H1 (cell line): ENCODE measurements around the gene KANSL1. TPM values are rescaled to one million over a fixed set of nuclear protein-coding genes. Genes with fewer than 3 reads are reported as not detected.

Source experiments
- CTCF ChIA-PET: fragments of 300-600 bp; sonication (Branson Sonifier 250); formaldehyde crosslinking; loops from one replicate; lab custom pipeline; 2021; ENCODE audit not compliant: partially characterized antibody; lab: Charles Lee
- POLR2A ChIA-PET: fragments of 300-600 bp; sonication (Branson Sonifier 250); formaldehyde crosslinking; loops from one replicate; lab custom pipeline; 2021; ENCODE audit warnings: inconsistent platforms; ENCODE audit not compliant: partially characterized antibody; lab: Charles Lee
- DNase-seq, 2 experiments: peaks; one replicate each; pipeline versions ENCODE4 v3.0.0 to v3.0.0-alpha.2; 2010 to 2022; ENCODE audit warnings: low spot score in 2 of 2, low read depth in 1 of 2, mixed read lengths in 1 of 2
- FAIRE-seq: peaks from 2 replicates; lab custom pipeline; 2011; peaks lifted over from hg19 to GRCh38; lab: Jason Lieb, UNC
- H2AFZ ChIP-seq: 2 replicates; pipeline ENCODE4 v1.8.1; 2012; ENCODE audit warnings: low read length, inconsistent platforms
- H2AK5ac ChIP-seq: 2 replicates; pipeline ENCODE4 v1.6.1; 2013; ENCODE audit warnings: low read depth, low read length
- H2BK120ac ChIP-seq: replicated peaks from 2 replicates; pipeline ENCODE3; 2013; ENCODE audit warnings: low read depth, low read length, inconsistent platforms
- H2BK12ac ChIP-seq: 2 replicates; pipeline ENCODE4 v1.6.1; 2013; ENCODE audit warnings: low read depth, low read length
- H2BK15ac ChIP-seq: 2 replicates; pipeline ENCODE4 v1.6.1; 2013; ENCODE audit warnings: low read length
- H2BK20ac ChIP-seq: 2 replicates; pipeline ENCODE4 v1.6.1; 2013; ENCODE audit warnings: low read length
- H2BK5ac ChIP-seq: 2 replicates; pipeline ENCODE4 v1.6.1; 2013; ENCODE audit warnings: low read depth, low read length
- H3K14ac ChIP-seq: 2 replicates; pipeline ENCODE4 v1.6.1; 2013; ENCODE audit warnings: inconsistent platforms; ENCODE audit not compliant: insufficient read length
- H3K18ac ChIP-seq: 2 replicates; pipeline ENCODE4 v1.6.1; 2013; ENCODE audit warnings: low read length; ENCODE audit errors: extremely low read depth
- H3K23ac ChIP-seq: 2 replicates; pipeline ENCODE4 v1.6.1; 2013; ENCODE audit warnings: inconsistent platforms; ENCODE audit not compliant: insufficient read length
- H3K23me2 ChIP-seq: 2 replicates; pipeline ENCODE4 v1.6.1; 2013; ENCODE audit warnings: low read depth, low read length
- H3K27ac ChIP-seq: 2 replicates; pipeline ENCODE4 v1.6.1; 2011; ENCODE audit warnings: low read depth, low read length, inconsistent platforms
- H3K27me3 ChIP-seq, 4 experiments: replicated peaks in 1 of 4; 1 replicate in 1 of 4; 2 replicates in 3 of 4; pipeline versions ENCODE4 v1.6.1 to v1.8.1; 2011 to 2013; ENCODE audit warnings: low read length in 3 of 4, mild to moderate bottlenecking in 3 of 4, inconsistent platforms in 2 of 4, mixed read lengths in 2 of 4, moderate library complexity in 1 of 4; ENCODE audit not compliant: control insufficient read depth in 3 of 4, insufficient read depth in 3 of 4; ENCODE audit errors: extremely low read depth in 1 of 4
- H3K36me3 ChIP-seq, 4 experiments: 2 replicates each; pipeline versions ENCODE4 v1.6.1 to v1.8.1; 2011 to 2013; ENCODE audit warnings: mild to moderate bottlenecking in 4 of 4, low read length in 3 of 4, moderate library complexity in 2 of 4, control low read depth in 1 of 4, inconsistent platforms in 1 of 4; ENCODE audit not compliant: insufficient read depth in 4 of 4, control insufficient read depth in 2 of 4
- H3K4ac ChIP-seq: replicated peaks from 2 replicates; pipeline ENCODE3; 2013; ENCODE audit warnings: low read length, low read depth, mixed read lengths, inconsistent platforms; ENCODE audit not compliant: insufficient read length
- H3K4me1 ChIP-seq, 4 experiments: replicated peaks in 1 of 4; 1 replicate in 1 of 4; 2 replicates in 3 of 4; pipeline versions ENCODE4 v1.6.1 to v1.8.1; 2011 to 2013; ENCODE audit warnings: low read length in 3 of 4, inconsistent platforms in 2 of 4, mixed read lengths in 1 of 4; ENCODE audit not compliant: insufficient read depth in 4 of 4, control insufficient read depth in 3 of 4
- H3K4me2 ChIP-seq, 2 experiments: 2 replicates each; pipeline versions ENCODE4 v1.6.1 to v1.8.1; 2011 to 2013; ENCODE audit warnings: low read depth in 2 of 2, low read length in 2 of 2, control low read depth in 1 of 2, inconsistent platforms in 1 of 2, mild to moderate bottlenecking in 1 of 2; ENCODE audit not compliant: insufficient read depth in 1 of 2
- H3K4me3 ChIP-seq, 4 experiments: fragments of 200-600, 300-600 bp in 1 of 4; sonication (generic), shearing (Covaris generic), sonication (Bioruptor Twin) in 1 of 4; 2 replicates each; pipeline versions ENCODE4 v1.5.1 to v1.8.1; 2011 to 2016; ENCODE audit warnings: low read length in 4 of 4, low read depth in 3 of 4, control low read depth in 2 of 4, inconsistent platforms in 2 of 4, mild to moderate bottlenecking in 2 of 4, mixed read lengths in 1 of 4, moderate library complexity in 1 of 4; ENCODE audit not compliant: insufficient read depth in 2 of 4; ENCODE audit errors: extremely low read depth in 1 of 4
- H3K56ac ChIP-seq: replicated peaks from 2 replicates; pipeline ENCODE3; 2013; ENCODE audit warnings: low read depth, mild to moderate bottlenecking, mixed read lengths, low read length, inconsistent platforms; ENCODE audit not compliant: insufficient read length
- H3K79me1 ChIP-seq: 2 replicates; pipeline ENCODE4 v1.6.1; 2013; ENCODE audit warnings: low read depth, low read length, control low read depth
- H3K79me2 ChIP-seq, 2 experiments: 2 replicates each; pipeline versions ENCODE4 v1.6.1 to v1.8.1; 2012 to 2013; ENCODE audit warnings: low read length in 2 of 2, mild to moderate bottlenecking in 2 of 2, inconsistent platforms in 1 of 2; ENCODE audit not compliant: insufficient read depth in 2 of 2, control insufficient read depth in 1 of 2
- H3K9ac ChIP-seq, 4 experiments: replicated peaks in 1 of 4; 1 replicate in 1 of 4; 2 replicates in 3 of 4; pipeline versions ENCODE4 v1.6.1 to v1.8.1; 2011 to 2013; ENCODE audit warnings: low read depth in 3 of 4, low read length in 3 of 4, control low read depth in 2 of 4, mild to moderate bottlenecking in 2 of 4, moderate library complexity in 2 of 4, inconsistent platforms in 1 of 4; ENCODE audit errors: extremely low read depth in 1 of 4
- H3K9me3 ChIP-seq, 2 experiments: 2 replicates each; pipeline versions ENCODE4 v1.6.1 to v1.8.1; 2012 to 2013; ENCODE audit warnings: mild to moderate bottlenecking in 2 of 2, moderate library complexity in 2 of 2, control low read depth in 1 of 2, inconsistent platforms in 1 of 2, low read depth in 1 of 2, low read length in 1 of 2, mixed read lengths in 1 of 2; ENCODE audit not compliant: insufficient read depth in 2 of 2
- H4K20me1 ChIP-seq, 2 experiments: replicated peaks in 1 of 2; 2 replicates each; pipeline versions ENCODE3 to v1.8.1; 2011 to 2013; ENCODE audit warnings: inconsistent platforms in 2 of 2, low read length in 2 of 2, mild to moderate bottlenecking in 1 of 2; ENCODE audit not compliant: insufficient read depth in 2 of 2, control insufficient read depth in 1 of 2
- H4K5ac ChIP-seq: 2 replicates; pipeline ENCODE4 v1.6.1; 2013; ENCODE audit warnings: low read length, low read depth, mixed read lengths, inconsistent platforms; ENCODE audit not compliant: insufficient read length
- H4K8ac ChIP-seq: 2 replicates; pipeline ENCODE4 v1.8.0; 2013; ENCODE audit warnings: mild to moderate bottlenecking, moderate library complexity, low read length, inconsistent platforms; ENCODE audit not compliant: insufficient read depth; ENCODE audit errors: extremely low read depth
- H4K91ac ChIP-seq: replicated peaks from 2 replicates; pipeline ENCODE3; 2013; ENCODE audit warnings: low read length, mixed read lengths, inconsistent platforms; ENCODE audit not compliant: insufficient read length
- BCL11A ChIP-seq, 2 experiments: IDR thresholded peaks; one replicate each; pipeline ENCODE4 v1.6.1; 2011; ENCODE audit warnings: low read depth in 2 of 2, low read length in 2 of 2, mild to moderate bottlenecking in 2 of 2
- PHF8 ChIP-seq: fragments of 200-600 bp; sonication (generic); conservative IDR thresholded peaks from 2 replicates; pipeline ENCODE4 v1.7.1; 2012; ENCODE audit warnings: low read depth, mild to moderate bottlenecking, inconsistent platforms, low read length, moderate library complexity
- POLR2A ChIP-seq, 2 experiments: IDR thresholded peaks; 1 replicate in 1 of 2; 2 replicates in 1 of 2; pipeline ENCODE4 v1.6.1; 2011; ENCODE audit warnings: low read depth in 2 of 2, low read length in 2 of 2, mild to moderate bottlenecking in 2 of 2; ENCODE audit errors: control extremely low read depth in 1 of 2
- RAD21 ChIP-seq, 2 experiments: IDR thresholded peaks in 1 of 2; conservative IDR thresholded peaks in 1 of 2; 2 replicates each; pipeline ENCODE4 v1.6.1; 2011; ENCODE audit warnings: low read depth in 2 of 2, low read length in 2 of 2, improper control_type of control experiment in 1 of 2, inconsistent platforms in 1 of 2, mild to moderate bottlenecking in 1 of 2, moderate library complexity in 1 of 2
- RFX5 ChIP-seq: IDR thresholded peaks from 2 replicates; pipeline ENCODE4 v1.6.1; 2011; ENCODE audit warnings: low read depth, low read length, improper control_type of control experiment, borderline replicate concordance
- SIN3A ChIP-seq, 2 experiments: IDR thresholded peaks in 1 of 2; conservative IDR thresholded peaks in 1 of 2; 2 replicates each; pipeline ENCODE4 v1.6.1; 2011 to 2012; ENCODE audit warnings: low read length in 2 of 2, improper control_type of control experiment in 1 of 2, low read depth in 1 of 2, mild to moderate bottlenecking in 1 of 2
- SIRT6 ChIP-seq: IDR thresholded peaks from one replicate; pipeline ENCODE4 v1.7.1; 2012; ENCODE audit warnings: low read length, inconsistent platforms
- SIX5 ChIP-seq: IDR thresholded peaks from 2 replicates; pipeline ENCODE4 v1.6.1; 2011; ENCODE audit warnings: mild to moderate bottlenecking, low read depth, low read length
- SP4 ChIP-seq: IDR thresholded peaks from 2 replicates; pipeline ENCODE4 v1.6.1; 2012; ENCODE audit warnings: low read length, inconsistent platforms
- SRF ChIP-seq: IDR thresholded peaks from 2 replicates; pipeline ENCODE4 v1.6.1; 2011; ENCODE audit warnings: mild to moderate bottlenecking, low read depth, low read length, moderate library complexity
- WGBS, 2 experiments: shearing (Covaris generic) in 1 of 2; methylation state at CpG; one replicate each; pipeline versions ENCODE4 v1.1.6 to v1.1.7; 2013 to 2015; ENCODE audit warnings: low lambda C conversion rate in 2 of 2, mixed read lengths in 2 of 2, inconsistent platforms in 1 of 2, low coverage in 1 of 2, missing lambda C conversion rate in 1 of 2; ENCODE audit not compliant: insufficient replicate concordance in 2 of 2, insufficient coverage in 1 of 2, insufficient read length in 1 of 2; ENCODE audit errors: extremely low coverage in 1 of 2, missing lambda C conversion rate in 1 of 2; 5-methylcytosine and 5-hydroxymethylcytosine counted together
- polyA plus RNA-seq, 7 experiments: library from polyadenylated mRNA; depleted of rRNA in 3 of 7; stranded (reverse) in 5 of 7; unstranded in 2 of 7; fragments of >200 nt in 5 of 7; fragments of 200-250 nt in 2 of 7; gene quantifications; 1 replicate in 5 of 7; 2 replicates in 1 of 7; 4 replicates in 1 of 7; pipeline versions ENCODE4 v1.2.1 to v1.2.3, GENCODE V29; 2011 to 2013; ENCODE audit warnings: missing spikeins in 2 of 7, mixed read lengths in 2 of 7
- total RNA-seq: library from RNA; stranded (reverse); fragmentation: NEBNext Ultra II Directional; extraction: Animal tissue kit (Norgen Biotek cat#: 25700); gene quantifications from 2 replicates; pipeline ENCODE4 v1.2.1, GENCODE V29; 2021

Gene KANSL1
- total and polyA plus RNA-seq, 2 of the 8 experiments (the other 6 are each of a cell fraction or from before 2014, with no cell fraction given), result 34.0 to 128 TPM

DNA sequence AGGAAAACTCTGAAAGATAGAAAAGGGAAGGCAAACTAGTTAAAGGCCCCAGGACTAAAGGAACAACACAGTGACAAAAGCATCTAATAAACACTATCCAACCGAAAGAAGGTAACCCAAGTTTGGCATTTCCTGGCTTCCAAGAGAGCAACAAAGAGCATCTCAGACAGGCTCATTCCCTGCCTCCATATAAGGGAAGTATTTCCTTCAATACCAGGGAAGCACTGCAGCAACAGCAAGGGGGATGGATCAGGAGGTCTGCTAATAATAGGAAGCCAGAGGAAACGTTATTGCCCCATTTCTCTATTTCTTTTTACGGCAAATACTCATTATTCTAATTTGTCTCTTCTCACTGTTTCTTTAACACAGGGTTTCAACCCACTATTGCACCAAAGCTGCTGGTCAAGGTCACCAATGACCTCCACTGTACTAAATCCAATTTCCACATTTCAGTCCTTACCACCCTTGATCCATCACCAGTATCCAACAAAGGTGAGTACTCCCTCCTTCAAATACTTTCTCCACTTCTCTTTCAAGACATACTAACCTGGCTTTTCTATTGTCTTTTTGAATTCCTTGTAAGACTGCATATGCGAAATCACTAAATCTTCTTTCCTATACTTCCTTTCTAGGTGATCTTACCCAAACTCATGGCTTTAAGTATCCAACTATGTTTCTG is 86.1 kb downstream of the KANSL1 start:
- Histone ChIP-seq H3K9ac (peak overlapping the region in 1 of 4 experiments; percentile 10; a peak in 1 of 7 replicates), H4K91ac (no peak overlapping the region), H2BK20ac (no peak overlapping the region), H3K27me3 (no peaks in the 10 kb centered on the region), H3K23ac (no peak overlapping the region), H2BK120ac (no peak overlapping the region), H4K8ac (no peak overlapping the region), H2AK5ac (peak overlapping the region; percentile 5; the same call in 1 of the 2 replicates), H3K9me3 (no peaks in the 10 kb centered on the region), H3K23me2 (no peaks in the 10 kb centered on the region; the same call in 1 of the 2 replicates), H3K4me3 (peak overlapping the region in 1 of 4 experiments; percentile 3; a peak in 1 of 8 replicates), H3K36me3 (no peaks in the 10 kb centered on the region), H3K56ac (no peak overlapping the region), H3K14ac (no peak overlapping the region), H2BK15ac (no peak overlapping the region), H3K4me1 (peaks cover 16 to 27% (median 23%) of the 10 kb centered on the region in 4 experiments), H3K4ac (no peak overlapping the region), H2BK12ac (peak overlapping the region; percentile 56; the same call in 1 of the 2 replicates), H4K5ac (no peak overlapping the region), H3K4me2 (peak overlapping the region; percentile 39 to 63), H2BK5ac (peak overlapping the region; percentile 61; the same call in 1 of the 2 replicates), H3K18ac (no peak overlapping the region), H4K20me1 (peaks cover 20 to 34% of the 10 kb centered on the region in 2 experiments), H3K79me2 (peaks cover 46 to 99% of the 10 kb centered on the region in 2 experiments), H3K27ac (peak overlapping the region; percentile 6), H2AFZ (no peak overlapping the region), H3K79me1 (peaks cover 17% of the 10 kb centered on the region)
- CTCF ChIA-PET, result interaction anchor here (1.3 to 2.0 kb wide), 2 partner anchors 16 to 80 kb away, joined by 7 to 10 read pairs; no protein-coding TSS in a partner anchor
- POLR2A ChIA-PET, result interaction anchor here (0.6 to 1.3 kb wide), 3 partner anchors 8 to 79 kb away, joined by 3 to 5 read pairs (median 3); no protein-coding TSS in a partner anchor
- no peak for TF ChIP-seq PHF8
- TF ChIP-seq BCL11A (IDR thresholded peaks at IDR 0.05; ENCODE audit: low read depth in 2 of 2, low read length in 2 of 2), result no peak
- TF ChIP-seq SP4, result no peak
- no peak for TF ChIP-seq SIN3A (conservative IDR thresholded peaks at IDR 0.05 in 1 of 2, IDR thresholded peaks at IDR 0.05 in 1 of 2; ENCODE audit: low read depth in 1 of 2, low read length in 2 of 2)
- TF ChIP-seq POLR2A (IDR thresholded peaks at IDR 0.05; ENCODE audit: control extremely low read depth in 1 of 2, low read depth in 2 of 2, low read length in 2 of 2), result peak in 1 of 2 experiments; percentile 40; a peak in 2 of 3 replicates
- no peak for TF ChIP-seq SIRT6
- TF ChIP-seq SIX5, result no peak
- peak; percentile 89 for TF ChIP-seq SRF
- no peak for TF ChIP-seq RFX5
- no peak for TF ChIP-seq RAD21 (IDR thresholded peaks at IDR 0.05 in 1 of 2, conservative IDR thresholded peaks at IDR 0.05 in 1 of 2; ENCODE audit: low read depth in 2 of 2, low read length in 2 of 2)
- peak in 1 of 2 experiments; percentile 27 for DNase-seq
- peak; percentile 93 for FAIRE-seq
- 47% methylated on average over 4 of the region's 4 CpGs; no CpG with 5 or more reads in 1 of the 2 experiments for WGBS, 2 experiments
